Measurements from ENCODE around the gene RAG1.
A peak's percentile ranks its signal among the peaks of the same experiment; 100 is the strongest.

Gene RAG1

GRCh38 chr11:36591433-36591832, 23.6 kb downstream of the RAG1 start:
- no peak for DNase-seq

GRCh38 chr11:36594316-36594989, 26.6 kb downstream of the RAG1 start, which contains the start of gene IFTAP:
Gene IFTAP, plus strand, starts transcription at chr11:36594502. Its CDS starts 15,602 bp downstream, at chr11:36610104.
- DNase-seq: peak; percentile 74

- DNase-seq: no peak
Measured at GRCh38 chr11:36596880-36597279, 29.1 kb downstream of the RAG1 start.

- DNase-seq: no peak
Measured at GRCh38 chr11:36598051-36598450, 30.2 kb downstream of the RAG1 start, which contains the start of gene RAG2. Gene RAG2, minus strand, starts transcription at chr11:36598236. Its CDS starts 4,068 bp downstream, at chr11:36594168.

GRCh38 chr11:36600180-36600579, 32.4 kb downstream of the RAG1 start:
- no peak for DNase-seq

GRCh38 chr11:36601155-36601554, 33.3 kb downstream of the RAG1 start:
- no peak for DNase-seq

GRCh38 chr11:36602135-36602534, 34.3 kb downstream of the RAG1 start:
- DNase-seq: no peak

GRCh38 chr11:36605221-36606216, 37.7 kb downstream of the RAG1 start:
- DNase-seq: no peak

GRCh38 chr11:36608491-36609199, 40.8 kb downstream of the RAG1 start:
- no peak for DNase-seq

- no peak for DNase-seq
Measured at GRCh38 chr11:36609383-36609782, 41.6 kb downstream of the RAG1 start.

- DNase-seq: no peak
Measured at GRCh38 chr11:36615826-36616225, 48.0 kb downstream of the RAG1 start.

GRCh38 chr11:36617543-36618362, 49.9 kb downstream of the RAG1 start:
- DNase-seq: no peak

GRCh38 chr11:36618363-36619047, 50.7 kb downstream of the RAG1 start:
- DNase-seq: no peak

GRCh38 chr11:36619502-36619901, 51.7 kb downstream of the RAG1 start:
- peak; percentile 31 for DNase-seq

- no peak for DNase-seq
Measured at GRCh38 chr11:36620246-36620645, 52.4 kb downstream of the RAG1 start.

- DNase-seq: peak; percentile 23
Measured at GRCh38 chr11:36622431-36623136, 54.8 kb downstream of the RAG1 start.

GRCh38 chr11:36623494-36623893, 55.7 kb downstream of the RAG1 start:
- DNase-seq: no peak

- DNase-seq: no peak
Measured at GRCh38 chr11:36627006-36627405, 59.2 kb downstream of the RAG1 start.

GRCh38 chr11:36627471-36627870, 59.7 kb downstream of the RAG1 start:
- DNase-seq: no peak

- DNase-seq: no peak
Measured at GRCh38 chr11:36628141-36628540, 60.3 kb downstream of the RAG1 start.

- no peak for DNase-seq
Measured at GRCh38 chr11:36628765-36629244, 61.0 kb downstream of the RAG1 start.

Measured in femur (tissue), 1 donor.